Epithelial cell of prostate (primary cell): Measurements from ENCODE around the gene PARL.
A peak's percentile ranks its signal among the peaks of the same experiment; 100 is the strongest.

Experiments
- DNase-seq: peaks from one replicate; pipeline ENCODE4 v3.0.0-alpha.2; 2011; ENCODE audit warnings: low read depth, low spot score
- H3K27ac ChIP-seq: fragments of 450-650 bp; 2 replicates; pipeline ENCODE4 v1.5.1; 2017; ENCODE audit warnings: mild to moderate bottlenecking

PARL gene

GRCh38 chr3:183822631-183823030 lies 62.0 kb downstream of the PARL start:
- no peak for DNase-seq
- no peak overlapping the region for H3K27ac ChIP-seq

GRCh38 chr3:183819831-183820230 lies 64.8 kb downstream of the PARL start:
- H3K27ac ChIP-seq: no peak overlapping the region
- DNase-seq: no peak

GRCh38 chr3:183818706-183819624 lies 65.7 kb downstream of the PARL start:
- H3K27ac ChIP-seq: no peak overlapping the region
- no peak for DNase-seq

GRCh38 chr3:183818041-183818620 lies 66.5 kb downstream of the PARL start:
- DNase-seq: no peak
- no peak overlapping the region for H3K27ac ChIP-seq

- no peak for DNase-seq
- H3K27ac ChIP-seq: no peak overlapping the region
Observed at GRCh38 chr3:183817639-183818038, 67.0 kb downstream of the PARL start.

- no peak overlapping the region for H3K27ac ChIP-seq
- no peak for DNase-seq
Observed at GRCh38 chr3:183816681-183817510, 67.8 kb downstream of the PARL start.

GRCh38 chr3:183815951-183816475 lies 68.7 kb downstream of the PARL start:
- no peak overlapping the region for H3K27ac ChIP-seq
- no peak for DNase-seq

- no peak for DNase-seq
- H3K27ac ChIP-seq: no peak overlapping the region
Observed at GRCh38 chr3:183815563-183815940, 69.1 kb downstream of the PARL start.

GRCh38 chr3:183814240-183814639 lies 70.4 kb downstream of the PARL start:
- H3K27ac ChIP-seq: no peak overlapping the region
- DNase-seq: no peak

GRCh38 chr3:183812761-183813445 lies 71.8 kb downstream of the PARL start:
- peak; percentile 29 for DNase-seq
- H3K27ac ChIP-seq: peak overlapping the region; percentile 74

GRCh38 chr3:183811638-183812037 lies 73.0 kb downstream of the PARL start:
- DNase-seq: peak; percentile 24
- H3K27ac ChIP-seq: peak overlapping the region; percentile 74

GRCh38 chr3:183810643-183811594 lies 73.8 kb downstream of the PARL start:
- peak overlapping the region; percentile 74 for H3K27ac ChIP-seq
- no peak for DNase-seq

- DNase-seq: no peak
- no peak overlapping the region for H3K27ac ChIP-seq
Observed at GRCh38 chr3:183809270-183809669, 75.4 kb downstream of the PARL start.

GRCh38 chr3:183808355-183808754 lies 76.3 kb downstream of the PARL start:
- DNase-seq: no peak
- H3K27ac ChIP-seq: no peak overlapping the region

- no peak for DNase-seq
- H3K27ac ChIP-seq: no peak overlapping the region
Observed at GRCh38 chr3:183807881-183808280, 76.8 kb downstream of the PARL start.

GRCh38 chr3:183807209-183807728 lies 77.4 kb downstream of the PARL start:
- no peak for DNase-seq
- no peak overlapping the region for H3K27ac ChIP-seq

GRCh38 chr3:183802989-183803388 lies 81.7 kb downstream of the PARL start:
- DNase-seq: no peak
- H3K27ac ChIP-seq: no peak overlapping the region

GRCh38 chr3:183801601-183802000 lies 83.1 kb downstream of the PARL start:
- no peak overlapping the region for H3K27ac ChIP-seq
- DNase-seq: no peak
